ENCODE data around the gene PPP4R3B. TPM values are rescaled to one million over a fixed set of nuclear protein-coding genes. Genes with fewer than 3 reads are reported as not detected.

Gene PPP4R3B
- total and polyA plus RNA-seq, 2 of the 4 experiments (the other 2 are of a cell fraction): 11.9 to 23.7 TPM

DNA sequence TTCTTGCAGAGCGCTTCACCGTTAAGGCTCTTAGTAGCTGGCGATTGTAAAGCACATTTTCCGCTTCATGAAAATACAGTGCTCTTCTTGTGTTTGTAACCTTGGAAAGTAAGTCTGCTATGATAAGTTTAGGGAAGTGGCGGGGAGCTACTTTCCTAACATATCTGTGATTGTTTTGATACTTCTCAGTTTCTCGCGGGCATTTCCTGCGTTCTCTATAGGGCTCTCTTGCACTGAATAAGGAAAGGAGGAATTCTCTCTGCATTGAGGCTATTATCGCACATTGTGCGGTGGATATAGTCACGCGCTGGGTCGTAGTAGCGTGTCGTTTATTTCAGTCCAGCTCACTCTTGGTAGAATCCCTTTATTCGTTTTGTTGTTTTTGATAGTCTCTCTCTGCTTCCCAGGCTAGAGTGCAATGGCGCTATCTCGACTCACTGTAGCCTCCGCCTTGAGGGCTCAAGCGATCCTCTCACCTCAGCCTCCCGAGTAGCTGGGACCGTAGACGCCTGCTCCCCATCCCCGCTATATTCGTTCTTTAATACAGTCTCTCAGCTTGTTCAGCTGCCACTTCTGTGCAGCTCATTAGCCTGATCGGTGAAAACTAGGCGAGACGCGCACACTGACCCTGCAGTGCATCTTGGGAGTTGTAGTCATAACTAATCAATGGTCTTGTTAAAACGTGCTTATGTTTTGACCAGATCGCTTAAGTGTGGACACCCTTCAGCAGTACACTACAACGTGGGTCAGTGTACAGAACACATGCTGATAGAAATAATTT lies 1.0 kb upstream of the PPP4R3B start:
- peak overlapping the region; percentile 81 for H3K27ac ChIP-seq (ENCODE audit: insufficient read depth, low read length)
- H2AK5ac ChIP-seq (ENCODE audit: low read depth, low read length): peak overlapping the region; percentile 79
- 2% methylated on average over 18 of the region's 32 CpGs; no CpG with 5 or more reads in 1 of the 2 experiments for WGBS, 2 experiments (ENCODE audit: extremely low coverage in 2 of 2, insufficient read length in 1 of 2)
- POLR2A ChIA-PET (ENCODE audit: unreplicated experiment): interaction anchor here (1.4 kb wide), 1 partner anchor 19 kb away, joined by 3 read pairs; no protein-coding TSS in a partner anchor
- dilution Hi-C loops (cut with HindIII; ENCODE audit: low sequenced_read_pairs, unreplicated experiment): no loop called here
- peak overlapping the region; percentile 76 for H4K5ac ChIP-seq (ENCODE audit: low read depth, low read length)
- TSS peak; percentile 71 for BruUV-seq (replicated peaks)
- peak overlapping the region; percentile 65; the same call in 1 of the 2 replicates for H3K18ac ChIP-seq (ENCODE audit: low read depth, low read length)
- DNase-seq (peak; percentile 43), ATAC-seq (ENCODE audit: low read depth) (peak; percentile 22)
- peak overlapping the region; percentile 86 for H2BK5ac ChIP-seq (ENCODE audit: low read depth, low read length, poor library complexity, severe bottlenecking)
- H3K4me2 ChIP-seq (ENCODE audit: low read depth, low read length): peak overlapping the region; percentile 97
- H3K27me3 ChIP-seq (ENCODE audit: control insufficient read depth, insufficient read depth, low read length): no peaks in the 10 kb centered on the region
- peak overlapping the region; percentile 95 for H3K9ac ChIP-seq (ENCODE audit: low read depth, low read length)
- in situ Hi-C loops (cut with MboI; ENCODE audit: low sequenced_read_pairs): no loop called here
- H2AK9ac ChIP-seq (replicated peaks; ENCODE audit: low read depth, low read length, poor library complexity): peak overlapping the region; percentile 93
- H3K4me3 ChIP-seq (ENCODE audit: insufficient read depth, low read depth, low read length): peak overlapping the region; percentile 84
- peak overlapping the region; percentile 98 for H3K23ac ChIP-seq (ENCODE audit: low read depth, low read length)
- H3K79me1 ChIP-seq (ENCODE audit: low read depth in 1 of 2, low read length in 2 of 2): peaks cover 22 to 40% of the 10 kb centered on the region in 2 experiments
- intact Hi-C loops (cut with micrococcal nuclease): no loop called here
- peaks cover 7% of the 10 kb centered on the region; the same call in 1 of the 2 replicates for H3K9me1 ChIP-seq (ENCODE audit: insufficient read depth, low read length)
- H4K91ac ChIP-seq (ENCODE audit: insufficient read depth, low read depth, low read length): peak overlapping the region; percentile 82
- CTCF ChIA-PET: no interaction called here
- H3K14ac ChIP-seq (replicated peaks; ENCODE audit: low read depth, low read length): peak overlapping the region; percentile 98
- peak overlapping the region; percentile 94 for H3K4ac ChIP-seq (ENCODE audit: low read depth, low read length)
- H3K56ac ChIP-seq (ENCODE audit: extremely low read depth, insufficient read depth, low read length): peak overlapping the region; percentile 93
- no peaks in the 10 kb centered on the region for H3K36me3 ChIP-seq (ENCODE audit: control insufficient read depth, insufficient read depth, low read length)
- peak overlapping the region; percentile 94 for H2AFZ ChIP-seq (replicated peaks; ENCODE audit: low read length, poor library complexity)
- no peak overlapping the region; the same call in 1 of the 2 replicates for H2BK120ac ChIP-seq (ENCODE audit: low read depth, low read length)
- TF ChIP-seq RCOR1 (IDR thresholded peaks at IDR 0.05; ENCODE audit: insufficient replicate concordance, low read length) (no peak), MXI1 (IDR thresholded peaks at IDR 0.05; ENCODE audit: borderline replicate concordance, low read depth, low read length) (peak; percentile 39; the same call in 1 of the 2 replicates), BHLHE40 (IDR thresholded peaks at IDR 0.05; ENCODE audit: low read depth, low read length) (no peak), FOS (IDR thresholded peaks at IDR 0.05; ENCODE audit: low read depth, low read length) (no peak), MAFK (IDR thresholded peaks at IDR 0.05; ENCODE audit: low read depth, low read length) (no peak)
- TF ChIP-seq, protein P1, sequence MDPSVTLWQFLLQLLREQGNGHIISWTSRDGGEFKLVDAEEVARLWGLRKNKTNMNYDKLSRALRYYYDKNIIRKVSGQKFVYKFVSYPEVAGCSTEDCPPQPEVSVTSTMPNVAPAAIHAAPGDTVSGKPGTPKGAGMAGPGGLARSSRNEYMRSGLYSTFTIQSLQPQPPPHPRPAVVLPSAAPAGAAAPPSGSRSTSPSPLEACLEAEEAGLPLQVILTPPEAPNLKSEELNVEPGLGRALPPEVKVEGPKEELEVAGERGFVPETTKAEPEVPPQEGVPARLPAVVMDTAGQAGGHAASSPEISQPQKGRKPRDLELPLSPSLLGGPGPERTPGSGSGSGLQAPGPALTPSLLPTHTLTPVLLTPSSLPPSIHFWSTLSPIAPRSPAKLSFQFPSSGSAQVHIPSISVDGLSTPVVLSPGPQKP (IDR thresholded peaks at IDR 0.05; ENCODE audit: borderline replicate concordance, low read depth, low read length): no peak
- H4K20me1 ChIP-seq (ENCODE audit: insufficient read depth, low read length): peaks cover 12% of the 10 kb centered on the region; the same call in 1 of the 2 replicates
- no peak overlapping the region; the same call in 2 of the 3 replicates for H2BK15ac ChIP-seq (ENCODE audit: low read depth, low read length)
- H4K8ac ChIP-seq (ENCODE audit: low read depth in 2 of 2, low read length in 2 of 2): peak overlapping the region; percentile 37 to 93; a peak in 3 of 4 replicates
- no peak overlapping the region for H2BK20ac ChIP-seq (ENCODE audit: low read depth, low read length)
- H3K9me3 ChIP-seq (ENCODE audit: control insufficient read depth, insufficient read depth, low read length): no peaks in the 10 kb centered on the region
- peaks cover 3% of the 10 kb centered on the region for H3K4me1 ChIP-seq (ENCODE audit: control insufficient read depth, insufficient read depth, low read length)
